ENCODE data around the gene GIMAP8. TPM values are rescaled to one million over a fixed set of nuclear protein-coding genes. Genes with fewer than 3 reads are reported as not detected.
"Not testable (repeated sequence)": the region's sequence is repeated elsewhere in the genome, so short reads cannot be mapped to it uniquely, and the experiment has no call there.

GIMAP8 gene
- total and polyA plus RNA-seq, 7 donors, result 4.4 to 11.9 (median 6.3) TPM

GRCh38 chr7:150451833-150452461, 1.5 kb downstream of the GIMAP8 start:
- Histone ChIP-seq H3K4me1 (no peaks in the 10 kb centered on the region), H3K27ac (peak overlapping the region; percentile 42), H3K36me3 (ENCODE audit: insufficient read depth in 1 of 2, low read depth in 1 of 2) (no peaks in the 10 kb centered on the region), H3K4me3 (peak overlapping the region; percentile 60), H3K9me3 (peaks cover 3% of the 10 kb centered on the region), H3K27me3 (ENCODE audit: insufficient read depth in 3 of 3, low read length in 2 of 3) (peaks cover 0 to 26% (median 10%) of the 10 kb centered on the region in 3 donors)
- no peak for TF ChIP-seq CTCF (IDR thresholded peaks at IDR 0.05)
- intact Hi-C loops (cut with DNase I), result loop anchor here in 1 of 2 donors (5.0 kb wide), 2 partner anchors 180 to 285 kb away; partner anchors contain the start of genes GIMAP5 and GIMAP6
- no peak for ATAC-seq
- no peak for DNase-seq
- 48 to 57% (median 54%) methylated on average over 8 of the region's 8 CpGs for WGBS, 3 donors

- Histone ChIP-seq H3K36me3 (ENCODE audit: insufficient read depth in 1 of 2, low read depth in 1 of 2) (no peaks in the 10 kb centered on the region), H3K4me1 (no peaks in the 10 kb centered on the region), H3K9me3 (peaks cover 3% of the 10 kb centered on the region), H3K27me3 (ENCODE audit: insufficient read depth in 3 of 3, low read length in 2 of 3) (peaks cover 0 to 26% (median 10%) of the 10 kb centered on the region in 3 donors), H3K4me3 (peak overlapping the region; percentile 60), H3K27ac (no peak overlapping the region)
- TF ChIP-seq CTCF (IDR thresholded peaks at IDR 0.05), result no peak
- intact Hi-C loops (cut with DNase I), result loop anchor here in 1 of 2 donors (5.0 kb wide), 2 partner anchors 179 to 284 kb away; partner anchors contain the start of genes GIMAP5 and GIMAP6
- no peak for ATAC-seq
- DNase-seq, result no peak
- 80 to 82% (median 82%) methylated on average over 8 of the region's 8 CpGs for WGBS, 3 donors
Observed at GRCh38 chr7:150453181-150453580, 2.8 kb downstream of the GIMAP8 start.

GRCh38 chr7:150453892-150454291, 3.5 kb downstream of the GIMAP8 start:
- H3K9me3 ChIP-seq, result peaks cover 3% of the 10 kb centered on the region
- no peak for ATAC-seq
- intact Hi-C loops (cut with DNase I), result loop anchor here in 1 of 2 donors (5.0 kb wide), 2 partner anchors 178 to 283 kb away; partner anchors contain the start of genes GIMAP5 and GIMAP6
- no peak overlapping the region for H3K27ac ChIP-seq
- TF ChIP-seq CTCF (IDR thresholded peaks at IDR 0.05), result no peak
- H3K27me3 ChIP-seq (ENCODE audit: insufficient read depth in 3 of 3, low read length in 2 of 3), result peaks cover 0 to 26% (median 10%) of the 10 kb centered on the region in 3 donors
- H3K36me3 ChIP-seq (ENCODE audit: insufficient read depth in 1 of 2, low read depth in 1 of 2), result no peaks in the 10 kb centered on the region
- no peak for DNase-seq
- WGBS, 3 donors, result 85 to 88% (median 87%) methylated on average over 5 of the region's 5 CpGs
- H3K4me1 ChIP-seq, result no peaks in the 10 kb centered on the region
- no peak overlapping the region for H3K4me3 ChIP-seq

- 92 to 95% (median 93%) methylated on average over 5 of the region's 5 CpGs for WGBS, 3 donors
- DNase-seq; H3K36me3 ChIP-seq (ENCODE audit: insufficient read depth in 1 of 2, low read depth in 1 of 2); H3K27me3 ChIP-seq (ENCODE audit: insufficient read depth in 3 of 3, low read length in 2 of 3); intact Hi-C loops (cut with DNase I); ATAC-seq; H3K4me1 ChIP-seq; H3K4me3 ChIP-seq; H3K27ac ChIP-seq: not testable (repeated sequence)
- H3K9me3 ChIP-seq, result peaks cover 10% of the 10 kb centered on the region
Observed at GRCh38 chr7:150457064-150457463, 6.6 kb downstream of the GIMAP8 start.

- 90 to 98% (median 96%) methylated on average over 1 of the region's 1 CpG for WGBS, 3 donors
- H3K27me3 ChIP-seq (ENCODE audit: insufficient read depth in 3 of 3, low read length in 2 of 3), result no peaks in the 10 kb centered on the region
- TF ChIP-seq CTCF (IDR thresholded peaks at IDR 0.05), result no peak
- ATAC-seq, result no peak
- H3K4me3 ChIP-seq, result no peak overlapping the region
- H3K36me3 ChIP-seq (ENCODE audit: insufficient read depth in 1 of 2, low read depth in 1 of 2), result no peaks in the 10 kb centered on the region
- no peaks in the 10 kb centered on the region for H3K4me1 ChIP-seq
- DNase-seq, result no peak
- peaks cover 10% of the 10 kb centered on the region for H3K9me3 ChIP-seq
- H3K27ac ChIP-seq, result no peak overlapping the region
- intact Hi-C loops (cut with DNase I), result no loop called here
Observed at GRCh38 chr7:150458235-150458634, 7.8 kb downstream of the GIMAP8 start.
